GM19193 (cell line): ENCODE measurements around the gene PSKH1.

Experiments used
- POLR2A ChIP-seq: IDR thresholded peaks from 4 replicates; pipeline ENCODE4 v1.6.1; 2011; ENCODE audit not compliant: insufficient read depth, insufficient read length; ENCODE audit errors: extremely low read depth

PSKH1 gene

DNA sequence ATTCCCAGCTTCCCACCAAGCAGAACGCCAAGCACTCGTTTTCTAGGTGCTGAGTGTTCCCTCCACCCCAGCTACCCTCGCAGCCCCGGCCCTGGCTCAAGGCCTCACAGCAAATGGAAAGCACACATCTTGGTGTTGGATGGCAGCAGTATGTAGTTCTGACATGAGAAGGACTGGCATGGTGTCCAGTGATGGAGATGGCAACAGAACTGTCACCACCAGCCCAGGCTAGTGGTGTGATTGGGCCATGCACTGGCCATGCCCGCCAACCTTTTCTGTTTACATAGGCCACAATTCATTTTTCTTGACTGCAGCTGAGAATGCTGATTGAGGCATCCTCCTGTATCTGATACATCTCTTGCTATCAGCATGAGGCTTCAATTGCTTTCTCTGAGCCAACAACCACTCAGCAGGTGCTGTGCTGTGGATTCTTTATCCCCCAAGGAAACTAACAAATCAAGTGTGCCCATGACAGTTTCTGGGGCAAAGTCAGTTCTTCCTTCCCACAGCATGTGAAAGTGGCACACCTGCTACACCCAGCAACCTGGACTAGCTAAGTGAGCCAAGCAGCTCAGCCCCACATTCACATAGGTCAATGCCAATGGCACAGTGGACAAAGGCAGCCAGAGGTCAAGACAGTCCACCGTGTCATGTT lies 71.5 kb downstream of the PSKH1 start:
- no peak for TF ChIP-seq POLR2A

DNA sequence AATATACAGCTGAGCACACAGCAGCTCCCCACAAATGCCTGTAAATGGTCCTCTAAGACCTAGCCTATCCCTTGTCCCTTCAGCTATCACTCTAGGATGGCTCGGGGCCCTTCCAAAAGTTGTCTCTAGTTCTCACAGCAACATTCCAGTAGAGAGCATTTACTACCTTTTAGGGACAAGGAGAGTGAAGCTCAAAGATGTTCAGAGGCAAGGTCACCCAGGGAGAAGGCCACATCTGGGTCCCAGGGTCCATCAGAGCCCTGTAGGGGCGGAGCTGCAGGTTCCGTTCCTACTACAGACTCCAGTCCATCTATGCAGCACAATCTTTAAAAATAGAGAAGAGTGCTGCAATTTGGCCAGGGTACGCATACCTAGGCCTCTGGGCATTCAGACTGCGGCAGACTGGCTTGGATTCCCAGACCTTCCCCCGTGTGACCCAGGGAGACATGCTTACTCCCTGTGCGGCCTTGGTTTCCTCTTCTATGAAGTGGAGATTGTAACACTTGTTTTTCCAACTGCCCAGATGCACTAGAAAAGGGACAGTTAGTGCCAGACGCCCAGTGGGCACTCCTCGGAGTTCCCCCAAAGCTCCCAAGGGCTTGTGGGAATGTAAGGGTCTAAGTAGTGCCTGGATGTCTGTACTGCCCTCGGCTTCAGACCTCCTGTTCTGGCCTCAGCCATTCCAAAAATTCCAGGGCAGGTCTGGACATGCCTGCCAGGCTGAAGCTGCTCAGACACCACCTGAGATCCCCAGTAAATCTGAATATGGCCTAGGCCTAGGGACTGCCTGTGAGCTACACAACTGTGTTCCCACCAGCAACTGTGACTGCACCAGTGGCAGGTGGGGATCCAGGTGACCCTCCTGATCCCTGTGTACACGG lies 72.9 kb downstream of the PSKH1 start:
- TF ChIP-seq POLR2A = no peak

DNA sequence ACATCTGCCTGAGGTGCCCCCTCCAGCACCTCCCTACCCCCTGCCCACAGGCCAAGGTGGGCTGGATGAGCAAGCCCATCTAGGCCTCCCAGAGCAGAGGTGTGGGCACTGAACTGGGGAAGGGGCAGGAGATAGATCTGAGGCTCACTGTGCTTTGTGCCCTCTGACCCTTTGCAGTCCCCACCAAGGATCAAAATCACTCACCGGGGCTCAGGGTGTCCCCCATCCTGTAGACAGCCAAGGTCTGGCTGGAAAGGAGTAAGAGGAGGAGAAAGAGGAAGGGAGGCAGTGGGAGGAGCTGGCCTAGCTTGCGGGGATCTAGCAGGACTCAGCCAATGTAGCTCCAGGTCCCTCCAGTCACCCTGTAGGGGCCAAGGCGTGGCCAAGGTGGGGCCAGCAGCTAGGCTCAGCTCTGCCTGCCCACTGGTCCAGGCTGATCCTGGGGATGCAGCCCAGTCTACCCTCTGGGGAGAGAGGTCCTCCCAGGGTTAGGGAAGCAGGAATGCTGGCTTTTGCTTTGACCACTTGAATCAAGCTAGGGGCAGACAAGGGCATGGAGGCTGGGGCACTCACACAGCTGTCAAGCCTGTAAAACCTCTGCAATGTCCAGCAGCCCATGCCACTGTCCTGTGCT lies 73.6 kb downstream of the PSKH1 start:
- no peak for TF ChIP-seq POLR2A

DNA sequence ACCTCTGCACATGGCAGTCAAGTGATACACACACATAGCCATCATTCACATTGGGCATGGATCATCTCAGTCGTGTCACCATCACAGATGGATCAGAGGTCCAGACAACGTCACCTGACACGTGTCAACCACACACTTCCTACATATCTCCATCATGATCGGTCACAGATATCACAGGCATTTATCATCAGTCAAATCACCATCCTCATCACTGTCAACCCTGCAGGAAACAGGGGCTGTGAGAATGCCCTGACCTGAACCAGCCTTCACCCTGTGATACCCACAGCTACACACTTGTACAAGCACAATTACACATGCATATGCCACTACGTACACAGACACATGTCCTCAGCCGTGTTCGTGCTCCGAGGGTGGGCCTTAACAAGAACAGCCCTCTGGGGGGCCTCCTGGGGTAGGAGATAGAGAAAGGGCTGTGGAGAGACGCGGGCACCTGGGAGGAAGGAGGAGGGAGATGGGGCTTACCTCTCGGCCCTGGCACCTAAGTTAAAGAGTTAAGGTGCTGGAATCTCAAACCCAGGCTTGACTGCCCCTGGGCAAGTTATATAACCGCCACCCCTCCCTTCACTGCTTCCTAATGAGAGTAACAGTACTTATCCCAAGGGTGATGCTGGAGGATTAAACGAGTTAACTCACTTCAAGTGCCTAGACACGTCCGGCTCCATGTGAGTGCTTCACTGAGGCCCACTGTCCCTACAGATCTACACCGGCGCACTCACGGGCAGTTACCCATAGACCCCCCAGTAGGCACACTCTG lies 74.3 kb downstream of the PSKH1 start:
- TF ChIP-seq POLR2A = no peak

DNA sequence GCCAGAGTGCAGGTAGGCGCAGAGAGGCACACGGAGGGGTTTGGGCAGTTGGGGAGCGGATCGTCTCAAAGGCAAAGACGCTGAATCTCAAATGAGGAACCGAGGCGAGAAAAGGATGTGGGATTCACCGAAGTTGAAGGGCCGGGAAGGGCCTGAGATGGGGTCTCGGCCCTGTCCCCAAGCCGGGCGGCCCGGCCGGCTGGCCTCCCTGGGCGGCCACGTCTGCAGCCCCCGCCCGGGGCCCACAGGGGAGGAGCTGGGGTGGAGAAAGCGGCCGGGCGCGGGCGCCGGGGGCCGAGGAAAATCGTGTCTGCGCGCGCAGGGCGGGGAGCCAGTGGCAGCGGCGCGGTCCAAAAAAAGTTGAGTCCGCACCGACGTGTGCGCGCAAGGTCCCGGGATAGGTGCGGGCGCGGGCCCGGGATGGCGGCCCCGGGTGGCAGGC lies 74.9 kb downstream of the PSKH1 start:
- TF ChIP-seq POLR2A = no peak

DNA sequence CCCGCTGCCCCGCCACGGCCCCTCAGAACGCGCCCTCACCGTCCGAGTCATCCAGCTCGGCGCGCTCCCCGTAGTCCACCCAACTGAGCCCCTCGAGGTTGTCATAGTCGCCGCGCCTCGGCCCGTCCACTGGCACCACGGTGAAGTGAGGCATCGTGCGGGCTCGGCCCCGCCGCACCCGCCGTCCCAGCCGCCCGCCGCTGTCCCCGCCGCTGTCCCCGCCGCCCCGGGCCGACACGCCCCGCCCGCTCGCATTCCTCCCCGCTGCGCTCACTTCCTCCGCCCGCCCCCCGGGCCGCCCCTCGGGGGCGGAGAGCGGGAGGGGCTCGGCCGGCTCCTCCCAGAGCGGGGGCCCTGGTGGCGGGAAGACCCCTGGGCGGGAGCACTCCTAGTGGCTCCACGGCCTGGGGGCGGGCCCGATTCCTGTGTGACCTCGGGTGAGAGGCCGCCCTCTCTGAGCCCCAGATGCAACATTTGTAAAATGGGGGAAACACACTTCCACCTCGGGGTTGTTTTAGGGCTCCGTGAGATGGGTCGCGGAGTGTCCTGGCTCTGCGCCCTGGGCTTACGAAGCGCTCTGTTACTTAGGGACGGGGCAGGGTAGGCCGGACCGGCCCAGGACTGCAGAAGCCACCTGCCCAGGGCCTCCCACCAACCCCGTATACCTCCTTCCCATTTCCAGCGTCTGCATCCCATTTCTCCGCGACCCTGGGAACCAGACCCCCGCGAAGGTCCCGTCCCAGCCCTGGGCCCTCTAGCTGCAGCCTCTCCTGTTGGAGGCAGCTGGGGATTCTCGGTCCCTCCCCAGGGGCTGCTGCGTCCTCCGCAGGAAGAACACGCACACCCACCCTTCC lies 75.6 kb downstream of the PSKH1 start, which contains the start of gene SLC12A4:
SLC12A4 (minus strand) TSS at position 238 of the 854 bp plus-strand sequence; CDS start at position 154, 84 bp downstream.
- TF ChIP-seq POLR2A = peak; percentile 71

DNA sequence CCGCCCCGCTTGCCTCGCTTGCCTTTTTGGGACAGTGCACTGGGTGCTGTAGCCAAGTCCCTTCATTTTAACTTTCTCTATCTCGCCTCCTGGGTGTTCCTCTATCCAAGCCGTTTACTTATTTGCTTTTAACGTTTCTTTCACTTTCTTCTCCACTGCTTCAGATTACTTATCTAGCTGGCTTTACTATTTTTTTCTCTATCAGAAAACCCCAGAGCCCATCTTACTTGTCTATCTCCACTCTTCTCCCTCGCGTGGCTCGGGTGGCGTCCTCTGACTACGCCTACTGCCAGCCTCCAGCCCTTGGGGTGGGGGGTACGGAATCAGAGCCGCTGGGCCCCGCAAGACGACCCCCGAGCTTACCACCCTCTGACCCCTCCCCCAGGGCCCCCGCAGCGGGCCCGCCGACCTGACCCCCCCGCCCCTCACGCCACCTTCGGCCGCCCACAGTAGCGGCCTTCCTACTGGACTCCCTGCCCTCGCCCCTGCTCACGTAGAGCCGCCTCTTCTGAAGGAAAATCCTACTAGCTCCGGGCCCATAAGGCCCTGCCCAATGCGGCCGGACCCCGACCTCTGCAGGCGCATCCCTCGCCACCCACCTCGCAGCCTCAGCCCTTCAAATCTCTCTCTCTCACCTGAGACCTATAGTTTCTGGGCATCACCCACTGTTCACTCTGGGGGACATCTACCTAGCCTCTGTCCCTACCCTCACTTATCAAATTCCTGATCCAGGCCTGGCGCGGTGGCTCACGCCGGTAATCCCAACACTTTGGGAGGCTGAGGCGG lies 76.4 kb downstream of the PSKH1 start:
- no peak for TF ChIP-seq POLR2A

DNA sequence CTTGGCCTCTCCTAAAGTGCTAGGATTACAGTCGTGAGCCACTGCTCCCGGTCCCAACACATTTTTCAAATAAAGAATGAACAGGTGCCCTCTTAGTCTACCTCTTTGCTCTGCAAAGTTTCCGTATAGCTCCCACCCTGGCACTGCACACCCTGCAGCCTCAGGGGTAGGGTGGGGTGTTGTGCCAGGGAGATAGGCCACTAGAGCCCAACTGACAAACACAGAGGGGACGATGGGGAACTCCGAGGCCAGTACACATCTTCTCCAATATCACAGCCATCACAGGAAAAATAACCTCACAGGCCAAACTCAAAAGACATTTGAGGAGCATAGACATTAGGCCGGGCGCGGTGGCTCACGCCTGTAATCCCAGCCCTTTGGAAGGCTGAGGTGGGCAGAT lies 78.1 kb downstream of the PSKH1 start:
- TF ChIP-seq POLR2A = no peak

DNA sequence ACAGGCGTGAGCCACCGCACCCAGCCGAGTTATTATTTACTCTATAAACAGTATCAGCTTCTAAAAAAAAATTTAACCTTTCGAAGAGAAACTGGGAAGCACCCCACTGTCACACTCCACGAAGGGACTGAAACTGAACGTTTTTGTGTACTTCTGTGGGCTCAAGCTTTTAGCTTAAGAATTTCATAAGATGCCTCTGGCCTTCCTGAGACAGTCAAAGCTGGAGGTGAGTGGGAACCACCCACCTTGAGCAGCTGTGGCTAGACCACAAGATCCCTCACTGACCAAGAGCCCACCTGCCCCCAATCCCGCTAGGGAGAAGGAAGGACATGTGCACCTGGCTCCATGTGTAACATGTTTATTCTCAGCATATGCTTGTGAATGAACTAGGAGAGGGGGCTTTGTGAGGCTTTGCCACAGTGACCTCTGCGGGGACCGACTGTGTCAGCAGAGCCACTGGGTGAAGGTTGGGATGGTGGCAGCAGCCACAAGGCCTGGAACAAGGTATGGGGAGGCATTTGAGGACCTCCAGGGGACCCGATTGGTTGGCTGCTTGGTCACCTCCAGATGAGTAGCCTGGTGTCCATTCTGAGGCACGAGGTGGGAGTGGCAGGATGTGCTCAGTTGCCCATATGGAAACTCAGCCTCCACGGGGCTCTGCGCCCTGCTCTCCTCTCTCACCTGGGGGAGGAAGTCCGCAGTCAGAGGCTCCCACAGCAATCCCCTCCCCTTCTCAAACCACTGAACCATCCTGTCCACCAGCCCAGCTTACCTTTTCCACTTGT lies 82.5 kb downstream of the PSKH1 start:
- TF ChIP-seq POLR2A = no peak

DNA sequence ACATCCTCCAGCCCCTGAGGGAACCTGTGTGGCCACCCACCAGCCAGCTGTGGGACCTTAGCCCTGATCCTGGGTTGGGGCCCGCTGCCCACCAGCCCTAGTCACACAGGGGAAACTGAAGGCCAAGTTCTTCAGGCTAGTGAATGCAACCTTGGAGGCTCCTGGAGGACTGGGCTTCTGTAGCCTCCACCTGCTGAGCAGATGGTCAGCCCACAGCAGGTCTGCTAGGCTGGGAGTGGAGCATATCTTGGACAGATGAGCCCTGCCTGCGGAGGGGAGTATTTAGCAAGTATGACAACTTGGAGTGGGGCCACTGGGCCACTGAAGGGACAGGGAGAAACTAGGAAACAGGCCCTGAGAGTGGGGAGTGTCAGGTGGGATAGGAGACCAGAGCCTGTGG lies 83.2 kb downstream of the PSKH1 start:
- TF ChIP-seq POLR2A = no peak

DNA sequence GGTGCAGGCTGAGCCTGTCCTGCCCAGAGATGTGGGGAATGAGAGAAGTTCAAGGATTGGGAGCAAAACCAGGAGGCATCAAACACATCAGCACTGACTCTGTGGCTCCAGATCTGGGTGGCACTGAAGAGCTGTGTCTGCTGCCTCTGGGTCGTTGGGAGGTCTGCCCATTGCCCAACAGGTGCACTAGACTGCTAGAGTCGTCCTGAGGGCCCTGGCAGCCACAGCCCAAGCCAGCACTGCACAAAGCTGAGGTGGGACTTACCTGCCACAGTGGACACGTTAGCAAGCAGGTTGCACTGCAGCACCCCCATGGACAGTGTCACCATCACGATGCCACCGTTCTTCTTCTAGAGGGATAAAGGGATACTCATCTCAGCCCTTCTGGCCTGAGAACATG lies 84.0 kb downstream of the PSKH1 start:
- no peak for TF ChIP-seq POLR2A

DNA sequence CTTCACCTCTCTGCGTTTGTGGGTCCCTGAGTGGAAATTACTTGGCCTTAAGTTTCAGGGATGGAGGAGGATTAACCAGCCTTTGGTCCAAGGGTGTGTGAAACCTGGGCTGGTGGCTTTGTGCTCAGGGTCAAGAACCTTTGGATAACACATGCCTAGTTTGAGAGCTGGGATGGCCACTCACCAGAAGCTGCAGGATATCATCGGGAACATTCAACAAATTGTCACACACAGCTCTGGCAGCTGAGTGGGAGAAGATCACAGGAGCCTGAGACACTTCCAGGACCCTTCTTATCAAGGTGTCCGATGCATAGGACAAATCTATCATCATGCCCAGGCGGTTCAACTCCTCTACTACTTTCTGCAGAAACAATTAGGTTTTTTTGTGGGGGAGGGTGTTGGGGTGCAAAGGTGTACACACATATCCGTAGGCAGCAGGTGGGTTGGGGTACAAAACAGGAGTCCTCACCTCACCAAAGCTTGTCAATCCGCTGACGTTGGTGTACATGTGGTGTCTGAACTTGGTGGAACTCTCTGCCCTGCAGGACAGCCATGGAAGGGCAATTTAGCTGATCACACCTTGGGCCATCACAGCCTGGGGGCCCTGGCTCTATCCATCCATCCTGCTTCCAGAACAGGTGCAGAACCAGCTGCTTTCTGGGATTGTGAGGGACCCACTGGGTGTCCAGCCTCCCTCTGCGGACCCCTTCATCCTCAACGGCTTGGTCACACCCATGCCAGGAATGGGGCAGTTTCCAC lies 84.6 kb downstream of the PSKH1 start:
- no peak for TF ChIP-seq POLR2A
